ENCODE measurements around the gene RBMX. TPM values are rescaled to one million over a fixed set of nuclear protein-coding genes. Genes with fewer than 3 reads are reported as not detected.

RBMX gene
- total and polyA plus RNA-seq, 2 of the 13 experiments (the other 11 are each of a cell fraction or from before 2014, with no cell fraction given) = 114 to 254 TPM

- TF ChIP-seq ZNF318 (CRISPR knock-in tag; IDR thresholded peaks at IDR 0.05) (no peak), SP5 (CRISPR knock-in tag; IDR thresholded peaks at IDR 0.05; ENCODE audit: borderline replicate concordance, low read depth) (no peak), TSC22D2 (CRISPR knock-in tag; IDR thresholded peaks at IDR 0.05; ENCODE audit: borderline replicate concordance) (no peak), ZNF354B (CRISPR knock-in tag; IDR thresholded peaks at IDR 0.05) (no peak), ZKSCAN1 (IDR thresholded peaks at IDR 0.05; ENCODE audit: low read length) (no peak), ARNT (IDR thresholded peaks at IDR 0.05) (no peak), MYNN (CRISPR knock-in tag; IDR thresholded peaks at IDR 0.05; ENCODE audit: low read depth) (no peak), ZSCAN21 (CRISPR knock-in tag; IDR thresholded peaks at IDR 0.05; ENCODE audit: borderline replicate concordance) (no peak), AKAP8 (CRISPR knock-in tag; IDR thresholded peaks at IDR 0.05) (no peak), TGIF2 (CRISPR knock-in tag; IDR thresholded peaks at IDR 0.05) (no peak), JUND (CRISPR knock-in tag; IDR thresholded peaks at IDR 0.05) (no peak)
Observed at GRCh38 chrX:136920001-136920400, 39.5 kb upstream of the RBMX start (continued).

Data from HepG2 (cell line).